Kidney capillary endothelial cell (primary cell): ENCODE measurements around the gene ELMOD1.
A peak's percentile ranks its signal among the peaks of the same experiment; 100 is the strongest.

Source experiments
- DNase-seq: peaks from one replicate; pipeline ENCODE4 v3.0.0-alpha.2; 2018; ENCODE audit warnings: low spot score

ELMOD1 gene

GRCh38 chr11:107688322-107688918 is 97.5 kb downstream of the ELMOD1 start:
- DNase-seq: no peak

- DNase-seq: peak; percentile 42
These were observed 98.6 kb downstream of the ELMOD1 start for GRCh38 chr11:107689317-107690202.

DNA sequence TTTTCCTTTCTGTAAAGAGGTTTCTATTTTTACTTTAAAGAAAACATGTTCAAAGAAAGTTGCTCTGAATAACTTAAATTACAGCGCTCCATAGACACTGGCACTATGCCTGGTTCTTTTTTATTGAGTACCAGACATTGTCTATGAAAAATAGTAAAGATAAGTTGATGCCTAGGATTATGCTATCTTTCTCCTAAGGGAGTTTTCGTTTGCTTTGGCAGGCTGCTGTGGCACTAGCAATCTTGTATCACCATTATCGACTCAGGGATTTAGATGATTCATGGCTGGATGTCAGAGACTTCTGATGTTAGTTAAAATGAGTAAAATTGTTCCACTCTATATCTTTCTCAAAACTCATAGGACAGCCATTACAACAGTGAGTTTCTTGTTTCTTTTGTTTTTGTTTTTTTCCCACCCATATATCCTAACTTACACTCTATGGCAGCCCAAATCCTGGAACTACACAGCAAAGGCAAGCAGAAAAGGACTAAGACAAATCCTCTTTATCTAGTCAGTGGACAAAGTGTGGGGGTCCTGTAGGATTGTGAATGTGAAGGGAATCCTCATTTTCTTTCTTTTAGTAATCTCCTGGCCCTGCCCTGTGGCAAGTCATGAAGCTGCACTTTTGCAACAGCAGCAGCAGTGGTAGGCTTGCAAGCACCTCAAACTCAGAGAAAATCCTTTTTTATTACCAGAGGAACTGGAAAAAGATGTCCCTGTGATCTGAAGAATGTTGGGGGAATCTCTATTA is 100.2 kb downstream of the ELMOD1 start:
- no peak for DNase-seq

DNA sequence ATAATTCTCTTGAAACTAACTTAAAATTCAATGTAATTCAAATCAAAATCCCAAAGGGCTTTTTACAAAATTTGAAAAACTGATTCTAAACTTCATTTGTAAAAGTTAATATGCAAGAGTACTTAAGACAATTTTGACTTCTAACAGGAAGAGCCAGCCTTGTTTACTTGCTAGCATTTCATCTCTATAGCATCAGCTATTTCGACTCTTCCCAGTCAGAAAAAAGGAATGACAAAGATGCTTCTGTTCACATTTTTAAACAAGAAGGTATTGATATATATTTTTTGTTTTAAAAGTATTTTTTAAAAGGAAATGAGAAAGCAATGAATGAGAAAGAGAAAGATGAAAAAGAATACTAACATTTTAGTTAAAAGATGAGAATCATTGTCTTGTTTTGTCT is 104.5 kb downstream of the ELMOD1 start:
- DNase-seq: no peak

DNA sequence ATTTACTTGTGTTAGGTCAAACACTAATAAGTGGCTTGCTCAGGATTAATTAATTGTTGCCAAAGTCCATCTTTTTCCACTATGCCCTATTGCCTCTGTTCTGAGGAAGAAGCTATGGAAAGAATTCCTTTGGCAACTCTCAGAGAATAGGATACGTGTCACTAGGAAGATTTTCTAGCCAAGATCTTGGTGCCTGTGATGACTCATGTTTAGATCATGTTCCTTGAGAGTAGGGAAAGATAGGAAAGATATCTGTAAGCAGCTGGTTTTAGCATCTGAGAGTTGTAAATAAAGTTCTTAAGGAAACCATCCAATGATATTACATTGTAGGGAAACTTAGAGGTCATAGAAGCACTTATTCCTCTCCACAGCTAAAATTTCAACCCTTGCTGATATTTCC is 105.2 kb downstream of the ELMOD1 start:
- DNase-seq: peak; percentile 92

GRCh38 chr11:107697291-107697690 is 106.3 kb downstream of the ELMOD1 start:
- no peak for DNase-seq

DNA sequence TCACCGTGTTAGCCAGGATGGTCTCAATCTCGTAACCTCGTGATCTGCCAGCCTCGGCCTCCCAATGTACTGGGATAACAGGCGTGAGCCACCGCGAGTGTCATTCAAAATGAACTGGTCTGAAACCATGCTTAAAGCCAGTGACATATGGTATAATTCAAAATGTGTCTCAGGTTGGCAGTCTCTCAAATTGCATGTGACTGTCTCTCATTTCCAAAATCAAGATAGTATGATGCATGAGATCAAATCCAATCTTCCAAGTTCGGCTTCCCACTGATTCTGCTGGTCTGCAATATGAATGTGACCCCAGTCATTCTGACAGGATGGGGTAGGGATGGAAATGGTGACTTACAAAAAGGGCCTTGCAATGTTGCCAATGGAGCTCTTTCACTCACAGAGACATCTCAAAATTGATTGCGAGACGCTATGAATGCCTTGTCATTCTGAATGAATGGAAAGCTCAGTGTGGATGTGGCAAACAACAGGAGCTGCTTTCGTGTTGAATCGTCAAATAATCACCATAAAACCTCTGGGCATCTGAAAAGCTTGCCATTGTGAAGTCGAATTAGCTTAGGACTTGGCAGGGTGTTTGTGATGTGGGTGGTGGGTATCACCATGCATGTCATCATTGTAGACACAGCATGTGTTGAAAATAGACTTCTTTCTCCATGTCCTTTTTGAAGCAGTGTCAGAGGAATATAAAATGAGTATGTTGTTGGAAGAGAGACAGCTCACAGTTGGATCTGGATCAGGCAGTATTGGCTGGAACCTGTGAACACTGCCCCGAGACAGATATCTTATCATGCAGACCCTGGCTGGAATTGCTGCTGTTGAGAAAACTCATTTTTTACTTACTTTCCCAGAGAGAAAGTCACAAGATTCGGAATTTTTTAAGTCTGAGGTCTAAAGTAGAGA is 108.7 kb downstream of the ELMOD1 start:
- DNase-seq: no peak

- no peak for DNase-seq
These were observed 111.2 kb downstream of the ELMOD1 start for GRCh38 chr11:107702109-107702660.

- DNase-seq: no peak
These were observed 111.8 kb downstream of the ELMOD1 start for GRCh38 chr11:107702723-107703122.

DNA sequence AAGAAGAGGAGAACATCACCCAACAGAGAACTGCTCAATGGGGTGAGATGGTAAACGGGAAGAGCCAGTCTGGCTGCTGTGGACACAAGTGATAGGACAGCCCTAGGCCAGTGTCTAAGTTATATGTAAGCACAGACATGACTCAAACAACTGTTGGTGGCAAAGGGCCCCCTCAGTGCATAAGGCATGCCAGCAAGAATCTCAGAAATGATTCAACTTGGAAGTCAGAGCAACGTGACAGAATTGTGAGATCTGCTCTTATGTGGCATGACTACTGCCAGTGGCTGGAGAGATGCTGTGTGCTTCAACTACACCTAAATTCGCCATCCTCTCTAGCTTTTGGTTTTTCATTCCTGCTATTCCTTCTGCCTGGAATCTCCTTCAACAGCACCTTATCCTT is 113.5 kb downstream of the ELMOD1 start:
- DNase-seq: no peak

- DNase-seq: peak; percentile 26
These were observed 114.1 kb downstream of the ELMOD1 start for GRCh38 chr11:107705027-107705426.

DNA sequence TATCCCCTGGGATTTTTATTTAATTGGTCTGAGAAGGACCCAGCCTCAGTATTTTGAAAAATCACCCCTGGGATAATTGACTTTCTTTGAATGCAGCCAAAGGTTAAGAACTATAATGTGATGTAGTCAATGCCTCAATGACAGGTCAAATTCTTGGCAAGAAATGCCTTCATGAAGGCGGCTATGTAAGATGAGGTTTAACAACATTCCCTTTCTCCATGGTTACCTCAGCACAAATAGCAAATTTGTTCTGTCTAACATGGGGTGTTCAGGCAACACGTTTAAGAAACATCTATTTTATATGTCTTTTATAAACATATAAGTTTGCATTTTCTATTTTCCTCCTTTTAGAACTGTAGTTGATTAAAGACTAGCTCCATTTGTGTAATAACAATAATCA is 115.6 kb downstream of the ELMOD1 start:
- no peak for DNase-seq

GRCh38 chr11:107707215-107707671 is 116.3 kb downstream of the ELMOD1 start:
- no peak for DNase-seq

- no peak for DNase-seq
These were observed 116.9 kb downstream of the ELMOD1 start for GRCh38 chr11:107707807-107708206.

DNA sequence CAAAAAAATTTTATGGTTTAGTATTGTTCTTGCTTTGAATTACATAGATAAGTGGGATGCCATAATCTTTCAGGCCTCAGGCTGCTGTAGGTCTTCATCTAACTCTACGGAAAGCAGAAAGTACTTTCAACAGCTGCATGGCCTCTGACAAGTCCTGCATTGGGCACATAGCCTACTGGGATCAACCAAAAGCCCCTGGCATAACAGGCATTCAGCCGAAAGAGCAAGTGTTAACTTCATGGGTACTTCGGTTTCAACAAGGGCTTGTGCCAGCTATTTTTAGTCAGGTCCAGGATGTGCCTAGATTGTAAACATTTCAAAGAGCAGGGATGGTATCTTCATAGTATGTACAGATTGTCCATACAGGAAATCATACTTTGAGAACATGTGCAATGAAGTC is 117.8 kb downstream of the ELMOD1 start:
- no peak for DNase-seq

DNA sequence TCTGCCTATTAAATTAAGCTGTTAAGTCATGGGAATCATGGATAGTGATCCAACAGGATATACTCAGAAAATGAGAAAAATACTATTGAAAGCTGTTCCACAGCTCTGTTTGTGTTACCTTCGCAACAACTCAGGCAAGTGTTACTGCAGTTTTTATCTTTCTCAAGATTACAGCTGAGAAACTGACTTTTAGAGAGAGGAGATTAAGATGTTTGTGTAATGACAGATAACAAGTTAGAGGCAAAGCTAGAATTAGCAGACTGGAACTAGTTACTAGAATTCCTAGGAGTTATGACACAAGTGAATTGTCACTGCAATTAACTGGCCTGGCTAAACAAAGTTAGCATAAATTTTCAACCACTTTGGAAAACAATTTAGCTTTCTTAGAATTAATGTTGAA is 119.4 kb downstream of the ELMOD1 start:
- DNase-seq: no peak

GRCh38 chr11:107711861-107712755 is 121.2 kb downstream of the ELMOD1 start, which contains the start of gene SLN:
Gene SLN, minus strand, starts transcription at chr11:107712056.
- no peak for DNase-seq

DNA sequence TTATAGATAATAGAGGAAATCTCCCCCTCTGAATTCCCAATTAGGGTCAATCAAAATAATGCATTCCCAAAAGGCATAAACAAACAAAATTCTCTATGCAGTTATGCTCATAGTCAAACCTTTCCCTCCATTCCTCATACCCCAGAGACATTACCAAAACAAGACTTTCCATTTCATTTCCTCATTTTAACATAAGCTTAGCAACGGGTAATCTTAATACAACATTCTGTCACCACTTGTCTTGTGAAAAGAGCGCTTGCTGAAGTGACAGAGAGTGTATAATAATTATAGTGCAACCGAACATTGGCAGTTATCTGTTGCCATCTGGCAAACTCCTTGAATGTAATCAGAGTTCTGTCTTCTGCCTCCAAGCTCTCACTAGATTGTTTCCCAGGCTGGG is 122.1 kb downstream of the ELMOD1 start:
- DNase-seq: no peak
